ENCODE results near the gene UBLCP1. TPM values are rescaled to one million over a fixed set of nuclear protein-coding genes. Genes with fewer than 3 reads are reported as not detected.

The UBLCP1 gene, protein sequence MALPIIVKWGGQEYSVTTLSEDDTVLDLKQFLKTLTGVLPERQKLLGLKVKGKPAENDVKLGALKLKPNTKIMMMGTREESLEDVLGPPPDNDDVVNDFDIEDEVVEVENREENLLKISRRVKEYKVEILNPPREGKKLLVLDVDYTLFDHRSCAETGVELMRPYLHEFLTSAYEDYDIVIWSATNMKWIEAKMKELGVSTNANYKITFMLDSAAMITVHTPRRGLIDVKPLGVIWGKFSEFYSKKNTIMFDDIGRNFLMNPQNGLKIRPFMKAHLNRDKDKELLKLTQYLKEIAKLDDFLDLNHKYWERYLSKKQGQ
- total RNA-seq: 21.1 and 23.3 TPM in 2 replicates

DNA sequence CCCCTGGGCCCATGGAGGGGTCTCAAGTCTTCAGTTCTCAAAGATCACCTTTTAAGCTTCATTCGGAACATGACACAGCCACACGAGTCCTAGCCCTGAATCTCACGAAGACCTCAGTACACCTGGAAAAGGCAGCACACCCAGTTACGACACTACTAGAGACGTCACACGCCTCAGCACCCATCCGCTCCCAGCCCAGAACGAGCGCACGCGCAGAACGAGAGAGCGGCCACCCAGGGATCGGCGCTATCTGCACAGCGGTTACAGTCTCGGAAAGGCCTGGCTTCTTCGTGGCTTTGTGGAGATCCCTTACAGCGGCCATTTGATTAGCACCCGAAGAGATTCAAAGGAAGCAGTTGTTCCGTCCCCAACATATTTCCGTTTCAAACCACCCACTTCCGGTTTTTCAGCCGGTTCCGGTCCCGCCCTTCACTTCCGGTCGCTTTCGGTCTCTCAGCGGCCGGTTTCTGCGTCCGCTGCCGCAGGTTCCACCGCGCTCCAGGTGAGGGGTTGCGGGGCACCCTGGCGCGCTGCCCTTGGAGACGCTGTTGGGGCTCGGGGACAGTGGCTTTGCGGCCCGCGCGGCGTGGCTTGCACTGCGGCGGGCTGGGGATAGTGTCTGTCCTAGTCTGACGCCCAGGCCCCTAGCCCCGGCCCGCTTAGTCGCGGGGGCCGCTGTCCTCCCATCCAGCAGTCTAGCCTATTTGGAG lies at the start of gene UBLCP1:
Gene UBLCP1, plus strand, starts transcription at position 432 of the 710 bp plus-strand sequence. CDS start 5,626 bp downstream, outside the sequence.

DNA sequence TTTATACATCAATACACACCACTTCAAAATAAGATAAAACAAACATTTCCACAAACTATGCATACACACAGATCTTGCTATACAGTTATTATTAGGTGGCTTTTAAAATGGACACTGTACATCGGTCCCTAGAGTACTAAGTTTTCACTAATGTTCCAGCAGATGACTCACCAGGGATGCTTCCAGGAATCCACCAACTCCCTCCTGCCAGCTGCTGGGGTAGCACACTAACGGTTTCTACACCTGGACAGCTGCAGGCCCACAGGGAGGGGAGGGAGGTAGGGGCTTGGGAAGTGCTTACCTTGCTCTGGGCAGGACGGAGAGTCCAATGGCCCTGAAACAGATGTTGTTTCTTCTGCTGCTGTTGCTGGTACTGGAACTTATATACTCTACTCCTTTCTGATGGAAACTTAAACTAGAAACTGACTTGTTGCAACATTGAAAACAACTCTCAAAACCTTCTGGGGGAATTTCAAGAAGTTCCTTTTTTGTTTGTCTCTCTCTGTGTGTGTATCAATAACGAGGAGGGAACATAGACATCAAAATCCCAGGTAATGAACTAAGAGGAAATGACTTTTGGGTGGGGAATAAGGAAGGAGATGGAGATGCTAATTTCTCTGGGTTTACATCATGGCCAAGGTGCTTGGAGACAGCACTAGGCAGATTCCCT lies 67.2 kb downstream of the UBLCP1 start, which contains the start of gene IL12B:
Gene IL12B, minus strand, starts transcription at position 357 of the 670 bp plus-strand sequence. CDS start 3,705 bp downstream, outside the sequence.

Small RNAs within 50 kb of the gene (small RNA-seq; reads per million reads assigned to genes)
- gene RF00263 (not detected), gene RNU4ATAC2P (0.16 reads per million)

Other genes with a start within 250 kb of the UBLCP1 start
- gene EBF1, start 163.4 kb upstream of the UBLCP1 start, total RNA-seq: 38.1 and 43.7 TPM in 2 replicates
- gene RNF145, start 53.7 kb upstream of the UBLCP1 start, total RNA-seq: 37.0 and 38.6 TPM in 2 replicates
- gene IL12B, start 67.2 kb downstream of the UBLCP1 start, total RNA-seq: not detected in 2 replicates

All from hair follicle dermal papilla cell (primary cell).